Measurements from ENCODE around the gene MVB12A. TPM values are rescaled to one million over a fixed set of nuclear protein-coding genes. Genes with fewer than 3 reads are reported as not detected.

Gene MVB12A
- total and polyA plus RNA-seq, 2 donors (not counting 3 experiments of a cell fraction or from before 2014, with no cell fraction given): 63.3 to 88.8 TPM

- CTCF ChIA-PET: interaction anchor here (1.2 kb wide), 2 partner anchors 9 to 10 kb away, joined by 4 to 5 read pairs; partner anchors contain the start of gene CCDC194
- dilution Hi-C loops (cut with MboI; ENCODE audit: extremely low pct_ligation_motif_present, low sequenced_read_pairs) (no loop called here), intact Hi-C loops (cut with micrococcal nuclease) (loop anchor here (10.0 kb wide), 1 partner anchor 151 kb away; the partner anchor contains the start of gene COLGALT1)
Measured at GRCh38 chr19:17404015-17404414, 15.8 kb upstream of the MVB12A start.

More at GRCh38 chr19:17404015-17404414, 15.8 kb upstream of the MVB12A start:
- Histone ChIP-seq H3K27me3 (ENCODE audit: control insufficient read depth in 2 of 2, insufficient read depth in 2 of 2, low read length in 2 of 2) (no peaks in the 10 kb centered on the region), H3K36me3 (ENCODE audit: control insufficient read depth in 2 of 2, extremely low read depth in 1 of 2, insufficient read depth in 2 of 2, low read length in 2 of 2) (no peaks in the 10 kb centered on the region), H4K20me1 (replicated peaks; ENCODE audit: control insufficient read depth, extremely low read depth, insufficient read depth, low read length) (no peaks in the 10 kb centered on the region), H3K9ac (replicated peaks; ENCODE audit: extremely low read depth, insufficient read depth, low read length) (no peak overlapping the region), H3K9me1 (replicated peaks; ENCODE audit: control insufficient read depth, extremely low read depth, insufficient read depth, low read length) (no peaks in the 10 kb centered on the region), H3K4me3 (replicated peaks in 1 of 3; ENCODE audit: insufficient read depth in 1 of 3, low read depth in 1 of 3, low read length in 3 of 3) (peak overlapping the region in 1 of 3 experiments; percentile 44), H3K4me1 (ENCODE audit: control insufficient read depth, extremely low read depth, insufficient read depth, low read length) (peaks cover 22% of the 10 kb centered on the region), H3K79me2 (ENCODE audit: control insufficient read depth, insufficient read depth, low read length) (peaks cover 8% of the 10 kb centered on the region), H2AFZ (ENCODE audit: low read depth, low read length) (no peak overlapping the region), H3K27ac (ENCODE audit: insufficient read depth, low read depth, low read length) (no peak overlapping the region), H3K4me2 (ENCODE audit: insufficient read depth, low read length) (peak overlapping the region; percentile 67), H3K9me3 (replicated peaks; ENCODE audit: control insufficient read depth, insufficient read depth, low read length) (no peaks in the 10 kb centered on the region)
- no TSS peak for BruUV-seq (replicated peaks)
- FAIRE-seq (no peak), DNase-seq (ENCODE audit: low read depth, low spot score) (no peak)
- TF ChIP-seq MYC (IDR thresholded peaks at IDR 0.05; ENCODE audit: low read depth, low read length): no peak
- TF ChIP-seq POLR2AphosphoS5 (IDR thresholded peaks at IDR 0.05; ENCODE audit: insufficient read depth, low read depth, low read length): no peak
- no peak for TF ChIP-seq GATA2 (IDR thresholded peaks at IDR 0.05; ENCODE audit: insufficient read depth, insufficient read length, low read depth, low read length)
- no peak for TF ChIP-seq POLR2A (IDR thresholded peaks at IDR 0.05; ENCODE audit: low read depth, low read length)
- no peak for TF ChIP-seq JUN (IDR thresholded peaks at IDR 0.05; ENCODE audit: borderline replicate concordance, insufficient read depth, insufficient read length, low read depth)
- TF ChIP-seq CTCF (IDR thresholded peaks at IDR 0.05; ENCODE audit: extremely low read depth in 1 of 2, insufficient read depth in 1 of 2, low read depth in 1 of 2, low read length in 2 of 2): no peak
- TF ChIP-seq MAX (IDR thresholded peaks at IDR 0.05; ENCODE audit: insufficient read depth, insufficient read length): no peak
- POLR2A ChIA-PET: interaction anchor here (0.6 to 1.0 kb wide), 3 partner anchors 10 to 16 kb away, joined by 3 to 5 read pairs (median 4); partner anchors contain the start of gene MVB12A
